GM23338 (cell line): ENCODE measurements around the gene ZNF526. TPM values are rescaled to one million over a fixed set of nuclear protein-coding genes. Genes with fewer than 3 reads are reported as not detected.

Experiments used
- ATAC-seq: fragments of 200-7000 bp; cut with Tn5 transposase; 3 replicates; pipeline ENCODE4 v1.9.1; 2020
- DNase-seq: peaks from one replicate; pipeline ENCODE4 v3.0.0-alpha.2; 2015; ENCODE audit warnings: low spot score
- H2AFZ ChIP-seq: fragments of 200-600 bp; sonication (generic); 2 replicates; pipeline ENCODE4 v1.8.0; 2016; ENCODE audit warnings: antibody characterized with exemption, mild to moderate bottlenecking, moderate library complexity
- H3F3A ChIP-seq: fragments of 200-600 bp; sonication (generic); replicated peaks from 2 replicates; pipeline ENCODE4 v1.8.0; 2017; ENCODE audit warnings: antibody characterized with exemption, mixed run types, low read depth
- H3K27ac ChIP-seq: fragments of 200-600 bp; sonication (generic); 2 replicates; pipeline ENCODE4 v1.6.1; 2016; ENCODE audit warnings: low read depth
- H3K27me3 ChIP-seq: fragments of 200-600 bp; sonication (generic); 2 replicates; pipeline ENCODE4 v1.8.0; 2016; ENCODE audit warnings: mild to moderate bottlenecking, mixed run types, moderate library complexity; ENCODE audit not compliant: insufficient read depth
- H3K36me3 ChIP-seq: fragments of 200-600 bp; sonication (generic); 2 replicates; pipeline ENCODE4 v1.8.0; 2016; ENCODE audit warnings: mild to moderate bottlenecking; ENCODE audit not compliant: insufficient read depth
- H3K4me1 ChIP-seq: fragments of 200-600 bp; sonication (generic); 2 replicates; pipeline ENCODE4 v1.8.0; 2016; ENCODE audit warnings: mild to moderate bottlenecking, moderate library complexity; ENCODE audit not compliant: insufficient read depth
- H3K4me2 ChIP-seq: fragments of 200-600 bp; sonication (generic); 2 replicates; pipeline ENCODE4 v1.7.1; 2017; ENCODE audit warnings: mixed run types
- H3K4me3 ChIP-seq: fragments of 200-600 bp; sonication (generic); 2 replicates; pipeline ENCODE4 v1.6.1; 2016; ENCODE audit warnings: mixed run types
- H3K79me2 ChIP-seq: fragments of 200-600 bp; sonication (generic); replicated peaks from 2 replicates; pipeline ENCODE4 v1.8.0; 2017; ENCODE audit warnings: mild to moderate bottlenecking; ENCODE audit not compliant: insufficient read depth
- H3K9me2 ChIP-seq: fragments of 200-600 bp; sonication (generic); 2 replicates; pipeline ENCODE4 v1.8.0; 2017; ENCODE audit not compliant: insufficient read depth
- H4K20me1 ChIP-seq: fragments of 200-600 bp; sonication (generic); replicated peaks from 2 replicates; pipeline ENCODE4 v1.8.0; 2017; ENCODE audit warnings: mild to moderate bottlenecking; ENCODE audit not compliant: insufficient read depth
- H3K27ac Mint-ChIP-seq: 2 replicates; pipeline ENCODE4 v1.8.0; 2020; ENCODE audit warnings: inconsistent platforms, mild to moderate bottlenecking, moderate library complexity, mixed read lengths
- H3K27me3 Mint-ChIP-seq: 3 replicates; pipeline ENCODE4 v1.8.0; 2022; ENCODE audit warnings: low read depth, mild to moderate bottlenecking, moderate library complexity, mixed read lengths, inconsistent platforms; ENCODE audit not compliant: insufficient read depth, poor library complexity
- H3K36me3 Mint-ChIP-seq: 3 replicates; pipeline ENCODE4 v1.8.0; 2021; ENCODE audit warnings: low read depth, mild to moderate bottlenecking, inconsistent platforms, moderate library complexity, mixed read lengths
- H3K4me1 Mint-ChIP-seq: 3 replicates; pipeline ENCODE4 v1.8.0; 2020; ENCODE audit warnings: mild to moderate bottlenecking, inconsistent platforms, mixed read lengths
- H3K4me3 Mint-ChIP-seq: 3 replicates; pipeline ENCODE4 v1.8.0; 2021; ENCODE audit warnings: moderate library complexity, mild to moderate bottlenecking, inconsistent platforms, mixed read lengths
- H3K9me3 Mint-ChIP-seq: 3 replicates; pipeline ENCODE4 v1.8.0; 2020; ENCODE audit warnings: moderate library complexity, mild to moderate bottlenecking, inconsistent platforms, mixed read lengths
- CREB1 ChIP-seq: fragments of 250-450 bp; sonication (Bioruptor Pico); IDR thresholded peaks from 2 replicates; pipeline ENCODE4 v1.5.0; 2020; ENCODE audit warnings: low read depth, mild to moderate bottlenecking, moderate library complexity
- CTCF ChIP-seq, 2 experiments: fragments of 200-600 bp in 1 of 2; sonication (generic) in 1 of 2; conservative IDR thresholded peaks; 2 replicates each; pipeline versions ENCODE4 v1.5.1 to v1.6.1; 2016 to 2017; ENCODE audit warnings: antibody characterized with exemption in 2 of 2, low read depth in 2 of 2, mild to moderate bottlenecking in 2 of 2, moderate library complexity in 1 of 2
- EZH2 ChIP-seq: fragments of 200-600 bp; sonication (generic); IDR thresholded peaks from one replicate; pipeline ENCODE4 v1.8.0; 2017; ENCODE audit warnings: antibody characterized with exemption, mild to moderate bottlenecking, low read depth; ENCODE audit not compliant: unreplicated experiment
- NANOG ChIP-seq: IDR thresholded peaks from 2 replicates; pipeline ENCODE4 v1.6.1; 2016; ENCODE audit warnings: antibody characterized with exemption, borderline replicate concordance
- ZNF331 ChIP-seq: fragments of 250-450 bp; sonication (Bioruptor Pico); IDR thresholded peaks from 2 replicates; pipeline ENCODE4 v1.5.0; 2020; ENCODE audit warnings: low read depth, mild to moderate bottlenecking, moderate library complexity
- polyA plus RNA-seq: library from polyadenylated mRNA; unstranded; fragments of >200 nt; fragmentation: Nextera tagmentation; extraction: Ambion mirVana; gene quantifications from 2 replicates; pipeline ENCODE4 v1.2.1, GENCODE V29; 2016
- total RNA-seq: library from RNA; depleted of rRNA; stranded (reverse); fragments of >200 nt; shearing (Covaris generic); gene quantifications from 2 replicates; pipeline ENCODE4 v1.2.3, GENCODE V29; 2014
- TF ChIP-seq, protein P1 (sequence below): fragments of 250-450 bp; sonication (Bioruptor Pico); IDR thresholded peaks from 2 replicates; pipeline ENCODE4 v1.5.0; 2020; ENCODE audit warnings: mild to moderate bottlenecking, moderate library complexity
- TF ChIP-seq, protein P2 (sequence below): IDR thresholded peaks from one replicate; pipeline ENCODE4 v1.6.1; 2018; ENCODE audit warnings: antibody characterized with exemption; ENCODE audit not compliant: unreplicated experiment

The ZNF526 gene
- total and polyA plus RNA-seq, 2 experiments from 2014 or later: 4.7 to 13.3 TPM

DNA sequence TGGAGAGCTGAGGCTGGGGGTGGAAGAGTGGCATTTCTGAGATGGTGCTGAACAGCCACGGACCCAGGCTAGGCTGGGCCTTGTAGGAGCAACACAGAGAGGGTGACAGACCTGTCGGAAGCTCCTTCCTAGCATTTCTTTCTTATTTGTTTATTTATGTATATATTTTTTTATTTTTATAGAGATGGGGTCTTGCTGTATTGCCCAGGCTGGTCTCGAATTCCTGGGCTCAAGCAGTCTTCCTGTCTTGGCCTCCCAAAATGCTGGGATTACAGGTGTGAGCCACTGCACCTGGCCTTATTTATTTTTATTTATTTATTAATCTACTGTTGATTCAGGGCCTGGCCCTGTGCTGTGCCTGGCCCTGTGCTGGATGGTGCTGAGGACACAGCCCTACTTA, 55.4 kb downstream of the ZNF526 start (continued):
- TF ChIP-seq, protein P1, sequence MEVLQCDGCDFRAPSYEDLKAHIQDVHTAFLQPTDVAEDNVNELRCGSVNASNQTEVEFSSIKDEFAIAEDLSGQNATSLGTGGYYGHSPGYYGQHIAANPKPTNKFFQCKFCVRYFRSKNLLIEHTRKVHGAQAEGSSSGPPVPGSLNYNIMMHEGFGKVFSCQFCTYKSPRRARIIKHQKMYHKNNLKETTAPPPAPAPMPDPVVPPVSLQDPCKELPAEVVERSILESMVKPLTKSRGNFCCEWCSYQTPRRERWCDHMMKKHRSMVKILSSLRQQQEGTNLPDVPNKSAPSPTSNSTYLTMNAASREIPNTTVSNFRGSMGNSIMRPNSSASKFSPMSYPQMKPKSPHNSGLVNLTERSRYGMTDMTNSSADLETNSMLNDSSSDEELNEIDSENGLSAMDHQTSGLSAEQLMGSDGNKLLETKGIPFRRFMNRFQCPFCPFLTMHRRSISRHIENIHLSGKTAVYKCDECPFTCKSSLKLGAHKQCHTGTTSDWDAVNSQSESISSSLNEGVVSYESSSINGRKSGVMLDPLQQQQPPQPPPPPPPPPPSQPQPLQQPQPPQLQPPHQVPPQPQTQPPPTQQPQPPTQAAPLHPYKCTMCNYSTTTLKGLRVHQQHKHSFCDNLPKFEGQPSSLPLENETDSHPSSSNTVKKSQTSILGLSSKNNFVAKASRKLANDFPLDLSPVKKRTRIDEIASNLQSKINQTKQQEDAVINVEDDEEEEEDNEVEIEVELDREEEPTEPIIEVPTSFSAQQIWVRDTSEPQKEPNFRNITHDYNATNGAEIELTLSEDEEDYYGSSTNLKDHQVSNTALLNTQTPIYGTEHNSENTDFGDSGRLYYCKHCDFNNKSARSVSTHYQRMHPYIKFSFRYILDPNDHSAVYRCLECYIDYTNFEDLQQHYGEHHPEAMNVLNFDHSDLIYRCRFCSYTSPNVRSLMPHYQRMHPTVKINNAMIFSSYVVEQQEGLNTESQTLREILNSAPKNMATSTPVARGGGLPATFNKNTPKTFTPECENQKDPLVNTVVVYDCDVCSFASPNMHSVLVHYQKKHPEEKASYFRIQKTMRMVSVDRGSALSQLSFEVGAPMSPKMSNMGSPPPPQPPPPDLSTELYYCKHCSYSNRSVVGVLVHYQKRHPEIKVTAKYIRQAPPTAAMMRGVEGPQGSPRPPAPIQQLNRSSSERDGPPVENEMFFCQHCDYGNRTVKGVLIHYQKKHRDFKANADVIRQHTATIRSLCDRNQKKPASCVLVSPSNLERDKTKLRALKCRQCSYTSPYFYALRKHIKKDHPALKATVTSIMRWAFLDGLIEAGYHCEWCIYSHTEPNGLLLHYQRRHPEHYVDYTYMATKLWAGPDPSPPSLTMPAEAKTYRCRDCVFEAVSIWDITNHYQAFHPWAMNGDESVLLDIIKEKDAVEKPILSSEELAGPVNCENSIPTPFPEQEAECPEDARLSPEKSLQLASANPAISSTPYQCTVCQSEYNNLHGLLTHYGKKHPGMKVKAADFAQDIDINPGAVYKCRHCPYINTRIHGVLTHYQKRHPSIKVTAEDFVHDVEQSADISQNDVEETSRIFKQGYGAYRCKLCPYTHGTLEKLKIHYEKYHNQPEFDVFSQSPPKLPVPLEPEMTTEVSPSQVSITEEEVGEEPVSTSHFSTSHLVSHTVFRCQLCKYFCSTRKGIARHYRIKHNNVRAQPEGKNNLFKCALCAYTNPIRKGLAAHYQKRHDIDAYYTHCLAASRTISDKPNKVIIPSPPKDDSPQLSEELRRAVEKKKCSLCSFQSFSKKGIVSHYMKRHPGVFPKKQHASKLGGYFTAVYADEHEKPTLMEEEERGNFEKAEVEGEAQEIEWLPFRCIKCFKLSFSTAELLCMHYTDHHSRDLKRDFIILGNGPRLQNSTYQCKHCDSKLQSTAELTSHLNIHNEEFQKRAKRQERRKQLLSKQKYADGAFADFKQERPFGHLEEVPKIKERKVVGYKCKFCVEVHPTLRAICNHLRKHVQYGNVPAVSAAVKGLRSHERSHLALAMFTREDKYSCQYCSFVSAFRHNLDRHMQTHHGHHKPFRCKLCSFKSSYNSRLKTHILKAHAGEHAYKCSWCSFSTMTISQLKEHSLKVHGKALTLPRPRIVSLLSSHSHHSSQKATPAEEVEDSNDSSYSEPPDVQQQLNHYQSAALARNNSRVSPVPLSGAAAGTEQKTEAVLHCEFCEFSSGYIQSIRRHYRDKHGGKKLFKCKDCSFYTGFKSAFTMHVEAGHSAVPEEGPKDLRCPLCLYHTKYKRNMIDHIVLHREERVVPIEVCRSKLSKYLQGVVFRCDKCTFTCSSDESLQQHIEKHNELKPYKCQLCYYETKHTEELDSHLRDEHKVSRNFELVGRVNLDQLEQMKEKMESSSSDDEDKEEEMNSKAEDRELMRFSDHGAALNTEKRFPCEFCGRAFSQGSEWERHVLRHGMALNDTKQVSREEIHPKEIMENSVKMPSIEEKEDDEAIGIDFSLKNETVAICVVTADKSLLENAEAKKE (CRISPR knock-in tag): no peak
- no peak for TF ChIP-seq CREB1 (CRISPR knock-in tag)

GRCh38 chr19:42276284-42276683, 56.2 kb downstream of the ZNF526 start:
- 0 out of 2 replicates have a peak, but pooled peaks cover 3% of the 10 kb centered on the region for H4K20me1 ChIP-seq
- H3K9me3 Mint-ChIP-seq: no peaks in the 10 kb centered on the region; the same call in 2 of the 3 replicates
- H3K27me3 Mint-ChIP-seq: peaks cover 7% of the 10 kb centered on the region
- H3K4me3 Mint-ChIP-seq: no peak overlapping the region
- no peaks in the 10 kb centered on the region; the same call in 1 of the 2 replicates for H3K79me2 ChIP-seq
- H3K36me3 Mint-ChIP-seq: peaks cover 11% of the 10 kb centered on the region; the same call in 2 of the 3 replicates
- no peak overlapping the region for H3K27ac ChIP-seq
- no peaks in the 10 kb centered on the region for H3K36me3 ChIP-seq
- no peaks in the 10 kb centered on the region for H3K27me3 ChIP-seq
- no peak overlapping the region for H3K4me3 ChIP-seq
- H3F3A ChIP-seq: peaks cover 5% of the 10 kb centered on the region; the same call in 1 of the 2 replicates
- no peak overlapping the region for H3K27ac Mint-ChIP-seq
- no peak for ATAC-seq
- no peak overlapping the region for H2AFZ ChIP-seq
- H3K4me2 ChIP-seq: no peak overlapping the region
- no peaks in the 10 kb centered on the region for H3K9me2 ChIP-seq
- H3K4me1 Mint-ChIP-seq: peaks cover 17% of the 10 kb centered on the region
- H3K4me1 ChIP-seq: peaks cover 7% of the 10 kb centered on the region; the same call in 1 of the 2 replicates
- no peak for DNase-seq
- TF ChIP-seq CREB1 (CRISPR knock-in tag) (no peak), NANOG (no peak), CTCF (conservative IDR thresholded peaks at IDR 0.05; ENCODE audit: low read depth in 2 of 2) (no peak), ZNF331 (no peak), EZH2 (no peak)
- TF ChIP-seq, protein P2, sequence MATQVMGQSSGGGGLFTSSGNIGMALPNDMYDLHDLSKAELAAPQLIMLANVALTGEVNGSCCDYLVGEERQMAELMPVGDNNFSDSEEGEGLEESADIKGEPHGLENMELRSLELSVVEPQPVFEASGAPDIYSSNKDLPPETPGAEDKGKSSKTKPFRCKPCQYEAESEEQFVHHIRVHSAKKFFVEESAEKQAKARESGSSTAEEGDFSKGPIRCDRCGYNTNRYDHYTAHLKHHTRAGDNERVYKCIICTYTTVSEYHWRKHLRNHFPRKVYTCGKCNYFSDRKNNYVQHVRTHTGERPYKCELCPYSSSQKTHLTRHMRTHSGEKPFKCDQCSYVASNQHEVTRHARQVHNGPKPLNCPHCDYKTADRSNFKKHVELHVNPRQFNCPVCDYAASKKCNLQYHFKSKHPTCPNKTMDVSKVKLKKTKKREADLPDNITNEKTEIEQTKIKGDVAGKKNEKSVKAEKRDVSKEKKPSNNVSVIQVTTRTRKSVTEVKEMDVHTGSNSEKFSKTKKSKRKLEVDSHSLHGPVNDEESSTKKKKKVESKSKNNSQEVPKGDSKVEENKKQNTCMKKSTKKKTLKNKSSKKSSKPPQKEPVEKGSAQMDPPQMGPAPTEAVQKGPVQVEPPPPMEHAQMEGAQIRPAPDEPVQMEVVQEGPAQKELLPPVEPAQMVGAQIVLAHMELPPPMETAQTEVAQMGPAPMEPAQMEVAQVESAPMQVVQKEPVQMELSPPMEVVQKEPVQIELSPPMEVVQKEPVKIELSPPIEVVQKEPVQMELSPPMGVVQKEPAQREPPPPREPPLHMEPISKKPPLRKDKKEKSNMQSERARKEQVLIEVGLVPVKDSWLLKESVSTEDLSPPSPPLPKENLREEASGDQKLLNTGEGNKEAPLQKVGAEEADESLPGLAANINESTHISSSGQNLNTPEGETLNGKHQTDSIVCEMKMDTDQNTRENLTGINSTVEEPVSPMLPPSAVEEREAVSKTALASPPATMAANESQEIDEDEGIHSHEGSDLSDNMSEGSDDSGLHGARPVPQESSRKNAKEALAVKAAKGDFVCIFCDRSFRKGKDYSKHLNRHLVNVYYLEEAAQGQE: no peak
